ENCODE measurements around the gene GJD2.

DNA sequence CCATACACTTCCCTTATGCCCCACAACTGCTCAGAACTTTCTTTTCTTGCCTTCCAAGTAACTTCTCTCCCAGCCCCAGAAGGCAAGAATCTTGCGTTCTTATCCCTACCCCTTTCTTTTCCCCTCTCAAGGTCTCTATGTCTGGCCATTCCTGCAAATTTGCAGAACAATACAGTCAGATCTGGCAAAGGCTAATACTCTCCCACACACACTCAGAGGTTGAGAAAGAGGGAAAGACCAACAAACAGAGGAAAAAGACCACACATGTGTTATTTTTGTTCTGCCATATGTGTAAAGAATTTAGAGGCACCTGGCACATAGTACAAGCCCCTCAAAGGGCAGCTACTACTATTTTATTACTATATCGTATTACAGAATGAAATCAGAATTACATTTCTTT is 25.7 kb downstream of the GJD2 start:
- TF ChIP-seq SRSF1 (optimal IDR thresholded peaks at IDR 0.05; ENCODE audit: low read depth, low read length) (no peak), SP1 (IDR thresholded peaks at IDR 0.05) (no peak), SP1 (CRISPR knock-in tag; IDR thresholded peaks at IDR 0.05) (no peak), RFXAP (CRISPR knock-in tag; IDR thresholded peaks at IDR 0.05; ENCODE audit: borderline replicate concordance) (no peak), ZNF550 (CRISPR knock-in tag; IDR thresholded peaks at IDR 0.05; ENCODE audit: borderline replicate concordance) (no peak)
- TF ChIP-seq, protein P1, sequence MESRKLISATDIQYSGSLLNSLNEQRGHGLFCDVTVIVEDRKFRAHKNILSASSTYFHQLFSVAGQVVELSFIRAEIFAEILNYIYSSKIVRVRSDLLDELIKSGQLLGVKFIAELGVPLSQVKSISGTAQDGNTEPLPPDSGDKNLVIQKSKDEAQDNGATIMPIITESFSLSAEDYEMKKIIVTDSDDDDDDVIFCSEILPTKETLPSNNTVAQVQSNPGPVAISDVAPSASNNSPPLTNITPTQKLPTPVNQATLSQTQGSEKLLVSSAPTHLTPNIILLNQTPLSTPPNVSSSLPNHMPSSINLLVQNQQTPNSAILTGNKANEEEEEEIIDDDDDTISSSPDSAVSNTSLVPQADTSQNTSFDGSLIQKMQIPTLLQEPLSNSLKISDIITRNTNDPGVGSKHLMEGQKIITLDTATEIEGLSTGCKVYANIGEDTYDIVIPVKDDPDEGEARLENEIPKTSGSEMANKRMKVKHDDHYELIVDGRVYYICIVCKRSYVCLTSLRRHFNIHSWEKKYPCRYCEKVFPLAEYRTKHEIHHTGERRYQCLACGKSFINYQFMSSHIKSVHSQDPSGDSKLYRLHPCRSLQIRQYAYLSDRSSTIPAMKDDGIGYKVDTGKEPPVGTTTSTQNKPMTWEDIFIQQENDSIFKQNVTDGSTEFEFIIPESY (CRISPR knock-in tag; IDR thresholded peaks at IDR 0.05): no peak
